Effector CD8-positive, alpha-beta T cell (primary cell): ENCODE results near the gene FAM50B.

Source experiments
- DNase-seq: peaks from one replicate; lab custom pipeline; 2025; lab: John Stamatoyannopoulos, UW

FAM50B gene

GRCh38 chr6:3819161-3820110 is 29.7 kb upstream of the FAM50B start:
- no peak for DNase-seq

GRCh38 chr6:3820563-3820962 is 28.6 kb upstream of the FAM50B start:
- no peak for DNase-seq

GRCh38 chr6:3822747-3823445 is 26.3 kb upstream of the FAM50B start:
- no peak for DNase-seq

- no peak for DNase-seq
Measured at GRCh38 chr6:3823671-3824070, 25.5 kb upstream of the FAM50B start.

GRCh38 chr6:3825331-3825831 is 23.8 kb upstream of the FAM50B start:
- DNase-seq, result no peak

GRCh38 chr6:3825851-3826581 is 23.2 kb upstream of the FAM50B start:
- DNase-seq, result no peak

DNA sequence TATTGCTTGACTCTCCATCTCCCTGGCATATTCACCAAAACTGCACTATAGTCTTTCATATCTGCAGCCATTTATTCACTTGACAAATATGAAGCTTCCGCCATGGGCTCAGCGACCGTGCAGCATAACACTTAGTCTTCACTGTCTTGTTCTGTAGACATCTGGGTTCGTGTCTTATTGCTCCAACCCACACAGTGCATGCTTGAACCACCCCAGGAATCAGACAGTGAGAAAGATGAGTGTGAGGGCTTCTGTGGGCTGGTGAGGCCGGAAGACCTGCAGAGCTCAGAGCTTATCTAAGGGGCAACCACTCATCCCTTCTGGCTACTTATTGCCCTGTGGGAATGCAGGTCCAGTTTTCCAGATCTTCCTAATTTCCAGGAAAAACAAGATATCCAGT is 19.9 kb upstream of the FAM50B start:
- no peak for DNase-seq

- DNase-seq, result no peak
Measured at GRCh38 chr6:3830806-3831205, 18.4 kb upstream of the FAM50B start.

DNA sequence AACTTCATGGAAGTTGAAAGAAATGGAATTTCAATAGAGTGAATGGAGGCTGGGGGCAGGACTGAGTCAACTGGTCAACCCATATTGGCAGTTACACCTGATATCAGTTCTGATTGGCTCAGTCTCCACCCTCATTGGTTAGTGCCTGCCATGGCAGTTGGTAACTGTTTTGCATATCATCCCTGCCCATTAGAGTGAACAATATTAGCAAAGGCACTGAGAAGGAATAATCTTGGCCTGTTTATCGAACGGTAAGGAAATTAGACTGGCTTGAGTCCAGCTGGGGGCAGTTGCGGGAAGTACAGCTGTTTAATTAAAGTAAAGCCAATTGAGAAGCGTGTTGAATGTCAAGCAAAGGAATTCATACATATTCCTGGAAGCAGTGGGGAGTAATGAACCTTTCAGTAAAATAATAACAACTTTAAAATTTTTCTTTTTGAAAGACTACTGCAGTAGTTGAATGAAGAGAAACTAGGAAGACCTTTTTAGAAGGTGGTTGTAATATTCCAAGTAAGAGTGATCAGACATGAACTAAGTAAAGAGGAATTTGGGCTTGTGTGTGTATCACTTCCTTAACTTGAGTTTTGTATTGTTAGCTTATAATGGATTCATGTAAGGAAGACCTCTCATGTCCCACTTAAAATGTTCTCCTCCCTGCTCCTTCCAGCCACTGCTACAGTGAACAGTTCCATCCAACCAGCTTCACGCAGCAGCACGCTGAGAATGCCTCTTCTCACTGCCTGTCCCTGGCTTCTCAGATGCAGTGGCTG is 17.2 kb upstream of the FAM50B start:
- DNase-seq, result no peak

GRCh38 chr6:3835055-3835731 is 14.0 kb upstream of the FAM50B start:
- no peak for DNase-seq

DNA sequence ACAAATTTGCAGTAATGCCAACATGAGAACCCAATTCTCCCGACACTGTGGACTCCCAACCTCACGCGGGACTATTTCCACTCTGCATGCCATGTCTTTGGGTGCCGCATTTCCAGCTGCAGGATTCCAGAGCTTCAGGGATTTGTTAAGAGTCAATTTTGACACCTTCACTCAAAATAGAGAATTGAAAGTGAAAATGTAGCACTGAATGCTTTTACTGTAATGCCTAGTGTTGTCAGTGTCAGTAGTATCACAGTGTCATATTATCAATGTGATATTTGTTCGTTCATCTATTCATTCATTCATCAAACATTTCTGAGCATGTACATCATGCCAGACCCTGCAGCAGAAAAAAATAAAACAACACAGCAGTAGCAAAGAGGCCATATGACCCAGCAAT is 13.4 kb upstream of the FAM50B start:
- DNase-seq, result no peak

- no peak for DNase-seq
Measured at GRCh38 chr6:3836566-3836965, 12.6 kb upstream of the FAM50B start.

- no peak for DNase-seq
Measured at GRCh38 chr6:3837781-3838180, 11.4 kb upstream of the FAM50B start.

DNA sequence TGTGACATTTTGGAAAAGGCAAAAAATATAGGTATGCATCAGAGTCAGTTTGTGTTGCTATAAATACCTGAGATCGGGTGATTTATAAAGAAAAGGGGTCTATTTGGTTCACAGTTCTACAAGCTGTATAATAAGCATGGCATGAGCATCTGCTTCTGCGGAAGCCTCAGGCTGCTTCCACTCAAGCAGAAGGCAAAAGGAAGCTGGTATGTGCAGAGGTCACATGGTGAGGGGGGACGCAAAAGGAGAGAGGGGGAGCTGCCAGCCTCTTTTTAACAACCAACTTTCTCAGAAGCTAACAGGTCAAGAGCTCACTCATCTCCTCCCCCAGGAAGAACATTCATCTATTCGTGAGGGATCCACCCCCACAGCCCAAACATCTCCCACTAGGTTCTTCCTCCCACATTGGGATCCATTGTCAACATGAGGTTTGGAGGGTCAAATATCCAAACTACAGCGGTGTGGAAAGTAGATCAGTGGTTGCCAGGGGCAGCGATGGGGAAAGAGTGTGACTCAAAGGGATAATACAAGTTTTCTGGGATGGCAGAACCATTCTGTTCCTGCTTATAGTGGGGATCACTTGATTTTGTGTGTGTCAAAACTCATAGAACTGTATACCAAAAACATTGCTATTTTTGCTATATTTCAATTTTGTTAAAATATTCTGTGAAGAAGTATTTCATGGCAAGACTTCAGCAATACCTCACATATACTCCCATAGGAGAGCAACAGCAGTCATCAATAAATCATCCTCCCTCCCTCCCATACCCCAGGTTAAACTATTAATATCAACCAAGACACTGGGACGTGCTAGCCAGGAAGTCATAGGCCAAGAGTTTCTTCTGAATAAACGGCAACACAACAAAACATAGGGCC is 9.9 kb upstream of the FAM50B start:
- DNase-seq, result no peak

DNA sequence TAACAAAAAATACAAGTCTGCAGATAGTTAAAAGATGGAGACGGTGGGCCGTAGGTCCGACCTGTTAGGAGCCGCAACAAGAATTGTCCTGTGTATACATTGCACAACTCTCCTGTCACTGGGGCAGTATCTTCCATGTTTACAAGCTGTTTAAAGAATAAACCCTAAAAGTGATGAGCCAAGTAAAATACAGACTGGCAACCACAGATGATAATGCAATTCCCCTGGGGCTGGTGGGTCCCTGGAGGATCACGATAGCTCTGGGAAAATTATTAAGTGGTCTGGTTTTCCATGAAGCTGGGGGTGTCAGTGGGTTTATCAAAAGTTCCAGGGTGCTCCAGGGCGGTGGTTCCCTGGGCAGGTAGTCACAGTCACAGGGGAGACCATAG is 8.1 kb upstream of the FAM50B start:
- DNase-seq, result no peak

GRCh38 chr6:3841711-3842565 is 7.2 kb upstream of the FAM50B start:
- no peak for DNase-seq

DNA sequence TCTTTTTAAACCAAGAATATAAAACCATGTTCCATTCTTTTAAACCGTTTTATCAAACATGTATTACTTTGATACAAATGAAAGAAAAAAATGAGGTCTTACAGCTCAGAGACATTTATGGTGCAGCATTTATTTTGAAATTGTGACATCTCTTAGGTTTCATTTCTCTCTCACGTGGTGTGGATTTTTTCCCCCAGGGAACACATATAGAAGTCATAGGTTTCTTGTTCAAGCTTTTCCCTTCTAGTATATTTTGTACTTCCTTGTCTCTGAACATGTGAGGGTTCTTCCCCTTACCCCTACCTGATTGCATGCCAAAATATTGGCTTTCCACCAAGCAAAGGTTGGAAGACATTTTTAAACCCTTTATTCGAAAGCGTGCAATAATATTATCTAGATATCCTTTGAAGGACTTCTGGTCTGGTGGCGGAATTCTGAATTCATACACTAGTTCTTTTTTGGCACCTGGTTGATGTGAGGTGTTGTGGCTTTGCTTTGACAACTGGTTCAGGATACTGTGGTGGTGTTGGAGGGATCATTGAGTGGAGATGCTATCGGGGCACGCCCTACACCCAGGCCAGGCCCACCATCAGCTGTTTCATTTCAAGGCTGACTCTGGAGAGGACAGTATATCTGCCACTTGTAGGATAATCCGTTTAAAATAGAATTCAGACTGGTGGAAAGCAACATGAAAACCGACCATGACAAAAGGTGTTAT is 5.6 kb upstream of the FAM50B start:
- no peak for DNase-seq

- no peak for DNase-seq
Measured at GRCh38 chr6:3844097-3844463, 5.1 kb upstream of the FAM50B start.
